Activated B cell treated with CpG ODN at 0.5 μM for 24 hours (primary cell): ENCODE measurements around the gene ABCC6. TPM values are rescaled to one million over a fixed set of nuclear protein-coding genes. Genes with fewer than 3 reads are reported as not detected.

ENCODE experiments used
- ATAC-seq: fragments of 200-7000 bp; cut with Tn5 transposase; one replicate; pipeline ENCODE4 v1.10.0; 2021; ENCODE audit warnings: low read depth, mild to moderate bottlenecking, moderate library complexity
- CTCF ChIA-PET: fragments of 350-600 bp; sonication (Branson Sonifier 250); formaldehyde crosslinking; loops from one replicate; lab custom pipeline; 2021; ENCODE audit warnings: antibody characterized with exemption; lab: Charles Lee
- POLR2A ChIA-PET: fragments of 350-600 bp; sonication (Branson Sonifier 250); formaldehyde crosslinking; loops from one replicate; lab custom pipeline; 2021; ENCODE audit warnings: antibody characterized with exemption; lab: Charles Lee
- DNase-seq: peaks from one replicate; pipeline ENCODE4 v3.0.0; 2022
- H3K27ac Mint-ChIP-seq: one replicate; pipeline ENCODE4 v1.8.0; 2020; ENCODE audit warnings: mixed read lengths
- H3K27me3 Mint-ChIP-seq: one replicate; pipeline ENCODE4 v1.8.0; 2021; ENCODE audit warnings: mixed read lengths
- H3K36me3 Mint-ChIP-seq: one replicate; pipeline ENCODE4 v1.8.0; 2021; ENCODE audit warnings: low read depth, mixed read lengths
- H3K4me1 Mint-ChIP-seq: one replicate; pipeline ENCODE4 v1.8.0; 2021; ENCODE audit warnings: mixed read lengths
- H3K4me3 Mint-ChIP-seq: one replicate; pipeline ENCODE4 v1.8.0; 2020; ENCODE audit warnings: mild to moderate bottlenecking, mixed read lengths
- H3K9me3 Mint-ChIP-seq: one replicate; pipeline ENCODE4 v1.8.0; 2020; ENCODE audit warnings: mixed read lengths
- CTCF ChIP-seq: fragments of 200-600 bp; IDR thresholded peaks from one replicate; pipeline ENCODE4 v1.8.0; 2022; ENCODE audit warnings: antibody characterized with exemption, mild to moderate bottlenecking
- intact Hi-C: fragments of 100-400 bp; cut with micrococcal nuclease; formaldehyde crosslinking; loops from one replicate; pipeline ENCODE4 v1.15.1; 2024
- total RNA-seq: library from RNA; stranded (reverse); gene quantifications from 2 replicates; pipeline ENCODE4 v1.2.3, GENCODE V29; 2022

The ABCC6 gene
- total RNA-seq, 1 donor from 2014 or later = not detected

DNA sequence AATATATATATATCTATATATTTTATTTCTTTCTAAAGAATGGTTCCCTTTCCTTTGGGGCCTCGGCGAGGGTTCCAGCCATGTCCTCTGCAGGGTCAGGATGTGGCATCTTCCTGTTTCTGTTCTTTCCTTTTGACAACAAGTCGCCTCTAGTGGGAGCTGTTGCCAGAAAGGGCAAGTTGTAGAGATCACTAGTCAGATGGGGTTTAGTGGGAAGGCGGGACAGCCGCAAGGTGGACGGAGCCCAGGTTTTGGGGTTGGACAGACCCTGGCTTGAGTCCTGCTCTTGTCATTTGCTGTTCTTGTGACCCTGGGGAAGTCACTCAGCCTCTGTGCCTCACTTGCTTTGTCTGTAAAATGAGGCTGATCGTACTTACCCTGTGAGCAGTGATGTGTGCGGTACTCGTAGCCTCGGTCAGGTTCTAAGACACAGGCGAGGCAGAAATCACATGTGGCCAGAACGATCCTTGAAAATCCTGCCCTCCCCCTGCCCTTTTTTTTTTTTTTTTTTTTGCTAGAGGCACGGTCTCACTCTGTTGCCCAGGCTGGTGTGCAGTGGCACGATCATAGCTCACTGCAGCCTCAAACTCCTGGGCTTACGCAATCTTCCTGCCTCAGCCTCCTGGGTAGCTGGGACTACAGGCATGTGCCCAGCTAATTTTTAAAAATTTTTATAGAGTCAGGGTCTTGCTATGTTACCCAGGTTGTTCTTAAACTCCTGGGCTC lies 80.1 kb downstream of the ABCC6 start:
- peaks cover 11% of the 10 kb centered on the region for H3K4me1 Mint-ChIP-seq
- peaks cover 58% of the 10 kb centered on the region for H3K36me3 Mint-ChIP-seq
- H3K27ac Mint-ChIP-seq = no peak overlapping the region
- intact Hi-C loops = no loop called here
- no peak overlapping the region for H3K4me3 Mint-ChIP-seq
- no peak for DNase-seq
- ChIA-PET CTCF (no interaction called here), POLR2A (interaction anchor here (0.5 kb wide), 1 partner anchor 492 kb away, joined by 5 read pairs; no protein-coding TSS in a partner anchor)
- no peaks in the 10 kb centered on the region for H3K27me3 Mint-ChIP-seq
- no peak for TF ChIP-seq CTCF
- no peak for ATAC-seq
- H3K9me3 Mint-ChIP-seq = no peaks in the 10 kb centered on the region

GRCh38 chr16:16141784-16142396 lies 81.4 kb downstream of the ABCC6 start:
- CTCF ChIA-PET = no interaction called here
- Mint-ChIP-seq H3K27ac (no peak overlapping the region), H3K4me3 (no peak overlapping the region), H3K36me3 (peaks cover 67% of the 10 kb centered on the region), H3K9me3 (no peaks in the 10 kb centered on the region), H3K4me1 (peaks cover 11% of the 10 kb centered on the region), H3K27me3 (no peaks in the 10 kb centered on the region)
- DNase-seq = no peak
- POLR2A ChIA-PET = no interaction called here
- intact Hi-C loops = no loop called here
- TF ChIP-seq CTCF = no peak
- no peak for ATAC-seq

GRCh38 chr16:16141141-16141540 lies 82.2 kb downstream of the ABCC6 start:
- peak overlapping the region; percentile 35 for H3K27ac Mint-ChIP-seq
- no peaks in the 10 kb centered on the region for H3K27me3 Mint-ChIP-seq
- no peaks in the 10 kb centered on the region for H3K9me3 Mint-ChIP-seq
- ATAC-seq (peak; percentile 49), DNase-seq (no peak)
- TF ChIP-seq CTCF = no peak
- ChIA-PET POLR2A (no interaction called here), CTCF (no interaction called here)
- peaks cover 11% of the 10 kb centered on the region for H3K4me1 Mint-ChIP-seq
- H3K4me3 Mint-ChIP-seq = no peak overlapping the region
- H3K36me3 Mint-ChIP-seq = peaks cover 75% of the 10 kb centered on the region
- intact Hi-C loops = no loop called here

GRCh38 chr16:16140537-16140936 lies 82.8 kb downstream of the ABCC6 start:
- POLR2A ChIA-PET = no interaction called here
- no peak overlapping the region for H3K27ac Mint-ChIP-seq
- no peak overlapping the region for H3K4me3 Mint-ChIP-seq
- no peaks in the 10 kb centered on the region for H3K27me3 Mint-ChIP-seq
- no peak for TF ChIP-seq CTCF
- DNase-seq (no peak), ATAC-seq (no peak)
- H3K4me1 Mint-ChIP-seq = peaks cover 11% of the 10 kb centered on the region
- CTCF ChIA-PET = no interaction called here
- intact Hi-C loops = no loop called here
- no peaks in the 10 kb centered on the region for H3K9me3 Mint-ChIP-seq
- peaks cover 78% of the 10 kb centered on the region for H3K36me3 Mint-ChIP-seq

- H3K36me3 Mint-ChIP-seq = peaks cover 80% of the 10 kb centered on the region
- peaks cover 11% of the 10 kb centered on the region for H3K4me1 Mint-ChIP-seq
- H3K4me3 Mint-ChIP-seq = no peak overlapping the region
- no peak for TF ChIP-seq CTCF
- DNase-seq = no peak
- intact Hi-C loops = no loop called here
- no peaks in the 10 kb centered on the region for H3K9me3 Mint-ChIP-seq
- ATAC-seq = no peak
- CTCF ChIA-PET = no interaction called here
- no peaks in the 10 kb centered on the region for H3K27me3 Mint-ChIP-seq
- POLR2A ChIA-PET = no interaction called here
- no peak overlapping the region for H3K27ac Mint-ChIP-seq
Measured at GRCh38 chr16:16139806-16140205, 83.5 kb downstream of the ABCC6 start.
